Fibroblast of skin of left quadriceps (primary cell): ENCODE results near the gene TBC1D2B.

Experiments used
- DNase-seq, 2 experiments: peaks; one replicate each; pipeline ENCODE4 v3.0.0-alpha.2; 2013; ENCODE audit warnings: low read depth in 2 of 2

TBC1D2B gene

DNA sequence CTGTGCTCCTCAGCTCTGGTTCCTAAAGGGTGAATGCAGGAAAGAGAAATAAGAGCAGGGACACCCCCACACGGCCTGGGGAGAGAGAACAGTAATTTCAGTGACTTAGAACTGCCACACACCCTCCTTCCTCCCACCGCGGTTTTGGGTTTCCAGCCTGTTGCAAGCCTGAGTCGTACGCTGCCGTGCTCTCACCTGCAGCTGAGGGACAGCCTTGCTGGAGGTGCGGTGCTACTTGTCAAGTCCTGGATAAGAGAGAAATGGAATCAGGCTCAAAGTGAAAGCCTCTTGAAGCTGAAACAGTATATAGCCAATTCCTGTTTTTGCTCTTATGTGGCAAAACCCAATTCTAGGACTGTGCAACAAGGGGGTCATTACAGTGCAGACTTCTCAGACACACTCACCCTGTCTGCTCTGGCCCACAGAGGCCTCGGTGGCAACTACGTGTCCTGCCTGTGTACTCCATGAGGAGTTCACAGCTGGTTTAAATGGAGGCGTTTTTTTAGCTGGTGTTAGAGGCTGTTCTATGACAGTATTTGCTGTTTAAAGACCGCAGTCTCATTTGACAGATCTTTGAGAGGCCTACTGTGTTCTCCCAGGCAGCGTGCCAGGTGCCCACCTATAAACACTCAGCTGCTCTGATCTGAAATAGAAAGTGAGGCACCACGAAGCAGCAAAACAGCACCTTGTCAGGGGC is 42.9 kb downstream of the TBC1D2B start:
- no peak for DNase-seq

DNA sequence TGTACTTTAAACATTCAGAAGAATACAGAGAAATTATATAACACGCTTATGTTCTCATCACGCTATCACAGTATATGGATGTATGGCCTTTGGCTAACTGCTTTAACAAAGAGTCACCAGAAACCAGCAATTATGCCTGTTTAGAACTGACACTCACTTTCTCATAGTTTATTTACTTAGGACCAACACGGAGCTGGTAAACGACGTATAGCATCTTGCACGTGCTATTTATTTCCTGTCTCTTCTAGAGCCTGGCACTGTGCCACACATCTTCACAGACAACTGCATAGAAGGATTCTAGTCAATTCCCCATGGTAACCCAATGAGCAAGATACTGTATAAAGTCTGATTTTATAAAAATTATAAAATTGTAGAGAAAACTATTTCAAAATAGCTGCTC is 43.6 kb downstream of the TBC1D2B start:
- DNase-seq: peak; percentile 17 to 26

DNA sequence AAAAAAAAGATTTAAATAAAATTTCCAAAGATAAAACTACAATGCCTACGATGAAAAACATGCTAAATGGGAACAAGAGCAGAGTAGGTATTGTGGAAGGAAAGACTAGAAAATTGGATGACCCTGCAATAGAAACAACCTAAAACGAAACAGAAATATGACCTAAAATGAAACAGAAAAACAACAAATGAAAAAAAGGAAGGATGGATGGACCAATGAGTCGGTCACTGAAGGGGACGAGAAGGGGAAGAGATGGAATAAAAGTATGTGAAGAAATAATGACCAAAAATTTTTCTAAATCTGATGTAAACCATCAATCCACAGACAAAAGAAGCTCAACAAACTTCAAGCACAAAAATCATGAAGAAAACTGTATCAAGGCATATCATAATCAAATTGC is 44.8 kb downstream of the TBC1D2B start:
- no peak for DNase-seq

DNA sequence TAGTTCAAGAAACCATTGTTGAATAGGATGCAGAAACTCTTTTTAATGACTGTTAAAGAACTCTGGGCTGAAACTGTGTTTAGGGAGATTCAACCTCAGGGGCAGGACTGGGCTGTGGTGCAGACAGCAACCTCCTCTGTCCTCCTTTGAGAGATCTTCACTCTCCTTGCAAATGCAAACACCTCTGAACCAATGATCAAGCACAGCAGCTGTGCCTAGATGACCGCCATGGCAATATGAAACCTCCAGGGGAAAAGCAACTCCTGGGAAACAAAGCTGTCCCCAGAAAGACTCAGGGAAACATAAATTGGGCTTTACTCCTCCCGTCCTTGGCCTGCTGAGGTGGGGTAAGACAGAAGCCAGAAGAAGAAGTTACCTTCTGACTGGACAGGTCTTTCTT is 52.6 kb downstream of the TBC1D2B start:
- DNase-seq: no peak

DNA sequence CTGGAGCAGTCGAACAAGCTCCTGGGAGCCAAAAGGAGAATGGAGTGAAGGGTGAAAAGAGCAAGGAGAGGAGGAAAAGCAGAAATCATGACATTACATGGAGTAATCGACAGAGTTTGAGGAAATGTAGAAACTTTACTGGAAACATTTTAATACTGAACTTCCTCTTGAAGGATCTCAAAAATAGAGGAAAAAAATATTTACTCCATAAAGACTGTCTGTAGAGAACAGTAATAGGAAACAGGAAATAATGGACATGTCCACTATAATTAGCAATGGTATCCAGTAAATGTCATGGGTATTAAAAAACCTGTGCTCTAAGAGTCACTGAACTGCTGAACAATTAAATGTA is 53.0 kb downstream of the TBC1D2B start:
- DNase-seq: no peak

DNA sequence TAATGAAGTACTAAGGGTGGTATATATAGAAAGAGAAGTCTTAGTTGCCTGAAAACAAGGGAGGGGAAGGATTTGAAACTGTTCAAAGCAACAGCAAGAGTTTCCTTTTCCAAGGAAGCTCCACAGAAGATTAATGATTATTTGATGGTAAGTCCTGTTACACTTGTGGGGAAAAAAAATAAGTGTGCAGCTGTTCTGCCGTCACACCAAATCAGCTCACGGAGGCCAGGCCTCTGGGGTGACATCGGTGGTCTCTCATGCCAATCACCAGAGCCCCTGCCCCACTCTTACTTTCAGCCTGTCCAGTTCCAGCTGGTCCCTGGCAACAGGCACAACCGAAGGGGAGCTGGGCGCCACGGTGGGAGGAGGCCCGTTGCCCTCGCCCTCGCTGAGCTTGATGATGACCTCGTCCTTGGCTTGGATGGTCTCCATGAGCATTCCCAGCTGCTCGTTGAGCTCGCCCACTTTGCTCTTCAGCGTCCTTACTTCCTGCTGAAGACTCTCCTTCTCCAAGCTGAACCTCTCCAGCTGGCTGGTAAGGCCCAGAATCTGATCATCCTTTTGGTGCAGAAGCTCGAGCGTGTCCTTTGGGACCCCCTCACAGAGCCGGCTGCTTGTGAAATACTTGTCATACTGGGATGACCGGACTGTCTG is 53.5 kb downstream of the TBC1D2B start:
- DNase-seq: no peak

GRCh38 chr15:78023081-78023665 is 54.3 kb downstream of the TBC1D2B start:
- no peak for DNase-seq

DNA sequence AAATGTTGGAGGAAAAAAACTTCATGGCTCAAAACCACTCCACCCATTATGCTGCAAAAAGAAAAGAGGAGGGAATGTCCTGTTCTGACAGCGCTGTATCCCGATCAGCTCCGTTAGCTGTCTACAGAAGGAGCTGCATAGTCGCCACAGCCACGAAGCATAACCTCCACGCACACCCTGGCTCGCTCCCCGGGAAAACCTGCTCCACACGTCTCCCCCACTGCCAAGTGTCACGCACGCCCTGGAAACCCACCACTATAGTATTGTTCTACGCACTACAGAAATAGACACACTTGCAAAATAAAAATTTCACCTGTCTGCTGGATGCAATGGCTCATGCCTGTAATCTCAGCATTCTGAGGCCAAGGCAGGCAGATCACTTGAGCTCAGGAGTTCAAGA is 55.8 kb downstream of the TBC1D2B start:
- DNase-seq: no peak

DNA sequence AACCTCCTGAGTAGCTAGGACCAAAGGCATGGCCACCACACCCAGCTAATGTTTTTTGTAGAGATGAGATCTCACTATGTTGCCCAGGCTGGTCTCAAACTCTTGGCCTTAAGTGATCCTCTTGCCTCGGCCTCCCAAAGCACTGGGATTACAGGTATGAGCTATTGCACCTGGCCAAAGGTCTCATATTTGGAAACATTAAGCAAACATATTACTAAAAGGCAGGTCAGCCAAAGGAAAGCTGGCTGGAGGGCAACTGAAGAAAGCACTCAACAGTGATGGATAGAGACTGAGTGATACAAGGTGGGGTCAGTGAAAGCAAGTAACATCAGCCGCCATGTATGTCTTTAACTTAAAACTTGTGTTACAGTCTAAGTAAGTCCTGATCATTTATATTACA is 57.5 kb downstream of the TBC1D2B start:
- DNase-seq: no peak

- no peak for DNase-seq
Measured at GRCh38 chr15:78018946-78019644, 58.4 kb downstream of the TBC1D2B start.

- DNase-seq: no peak
Measured at GRCh38 chr15:78018445-78018844, 59.1 kb downstream of the TBC1D2B start.

DNA sequence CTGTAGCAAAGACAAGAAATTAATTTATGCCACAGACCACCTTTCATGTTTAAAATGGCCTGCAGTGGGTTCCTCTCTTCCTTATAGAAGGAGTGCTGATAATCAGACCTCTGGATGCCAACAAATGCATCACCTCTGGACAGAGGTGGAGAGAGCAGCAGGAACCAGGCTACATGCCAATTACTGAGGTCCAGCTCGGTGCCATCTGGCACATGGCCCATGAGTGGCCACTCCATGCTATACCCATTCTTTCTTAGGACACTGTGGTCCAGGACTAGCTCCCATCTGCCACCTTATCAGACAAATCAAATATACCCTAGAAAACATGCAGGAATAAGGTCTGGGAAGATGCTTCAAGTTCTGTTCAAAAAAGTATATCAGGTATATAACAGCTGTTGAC is 60.7 kb downstream of the TBC1D2B start:
- no peak for DNase-seq

DNA sequence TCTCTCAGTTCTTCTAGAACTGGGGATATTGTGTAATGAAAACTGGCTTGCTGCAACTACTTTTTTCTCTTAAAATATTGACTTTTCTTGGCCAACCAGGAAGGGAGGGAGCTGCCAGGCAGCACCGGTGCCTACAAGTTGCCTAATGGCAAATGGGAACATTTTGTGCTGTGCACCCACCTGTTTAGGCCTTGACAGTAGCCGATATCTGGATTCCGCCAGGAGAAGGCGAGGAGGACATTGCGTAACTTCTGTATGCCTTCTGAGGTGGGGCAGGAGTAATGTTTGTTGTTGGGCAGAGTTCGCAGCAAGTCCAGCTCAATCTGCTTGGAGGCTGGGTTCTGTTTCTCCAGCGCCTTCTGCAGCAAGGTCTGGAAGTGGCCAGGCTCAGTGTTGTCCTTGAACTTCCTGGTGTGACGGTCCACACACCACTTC is 64.9 kb downstream of the TBC1D2B start:
- DNase-seq: no peak

DNA sequence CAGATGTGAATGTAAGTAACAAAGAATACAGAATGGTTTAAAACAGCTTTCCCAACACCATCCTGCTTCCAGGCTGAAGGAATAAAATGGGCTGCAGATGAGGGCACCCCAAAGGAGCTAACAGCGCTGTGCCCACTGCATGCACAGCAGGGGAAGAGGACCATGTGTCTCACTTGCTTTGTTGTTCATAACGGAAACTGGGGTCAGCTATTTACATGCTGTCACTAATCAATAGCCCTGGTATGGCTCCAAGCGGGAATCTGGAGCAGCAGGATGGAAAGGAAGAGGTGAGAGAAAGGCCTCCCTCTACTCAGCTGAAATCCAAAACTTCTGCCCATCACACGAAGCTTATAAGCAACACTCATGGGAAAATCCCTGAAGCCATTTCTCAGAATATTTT is 67.4 kb downstream of the TBC1D2B start:
- DNase-seq: no peak

DNA sequence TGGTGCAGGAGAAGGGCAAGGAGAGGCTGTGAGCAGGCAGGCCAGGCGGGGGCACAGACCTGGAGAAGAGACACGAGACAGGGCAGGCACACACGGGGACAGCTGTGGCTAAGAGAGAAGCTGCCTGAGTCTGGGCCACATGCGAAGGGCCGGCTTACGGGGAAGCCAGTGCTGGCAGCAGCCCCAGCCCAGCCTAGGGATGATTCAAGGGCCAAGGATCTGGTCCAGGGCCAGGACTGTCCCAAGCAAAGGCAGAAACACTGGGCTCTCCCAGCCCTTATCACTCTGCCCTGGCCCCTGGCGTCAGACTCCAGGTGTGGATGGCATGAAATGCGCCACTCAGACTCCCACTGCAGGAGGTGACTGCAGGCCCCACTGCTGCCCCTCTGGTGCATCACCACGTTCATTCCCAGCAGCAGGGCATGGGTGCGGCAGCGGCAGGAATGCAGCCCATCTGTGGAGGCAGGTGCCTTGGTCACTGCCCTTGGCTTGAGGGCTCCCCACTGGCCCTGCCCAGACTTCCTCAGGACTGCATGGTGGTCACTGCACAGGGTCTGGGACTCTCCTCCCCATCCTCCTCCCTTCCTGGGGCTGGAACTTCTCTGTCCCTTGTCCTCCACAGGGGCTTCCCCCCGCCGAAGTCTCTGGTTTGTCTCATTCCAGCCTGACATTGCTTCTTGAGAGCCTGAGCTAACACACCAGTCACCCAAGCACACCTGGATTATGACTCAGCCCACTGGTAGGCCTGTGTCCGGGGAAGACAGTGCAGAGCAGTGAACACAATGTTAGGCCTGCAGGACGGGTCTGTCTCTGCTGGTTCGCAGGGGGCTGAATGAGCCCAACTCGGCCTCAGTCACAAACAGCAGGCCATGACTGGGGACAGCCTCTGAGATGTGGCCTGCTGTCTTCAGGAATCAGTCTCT is 69.3 kb downstream of the TBC1D2B start:
- peak; percentile 4 to 10 for DNase-seq

GRCh38 chr15:78007211-78007931 is 70.1 kb downstream of the TBC1D2B start:
- no peak for DNase-seq

DNA sequence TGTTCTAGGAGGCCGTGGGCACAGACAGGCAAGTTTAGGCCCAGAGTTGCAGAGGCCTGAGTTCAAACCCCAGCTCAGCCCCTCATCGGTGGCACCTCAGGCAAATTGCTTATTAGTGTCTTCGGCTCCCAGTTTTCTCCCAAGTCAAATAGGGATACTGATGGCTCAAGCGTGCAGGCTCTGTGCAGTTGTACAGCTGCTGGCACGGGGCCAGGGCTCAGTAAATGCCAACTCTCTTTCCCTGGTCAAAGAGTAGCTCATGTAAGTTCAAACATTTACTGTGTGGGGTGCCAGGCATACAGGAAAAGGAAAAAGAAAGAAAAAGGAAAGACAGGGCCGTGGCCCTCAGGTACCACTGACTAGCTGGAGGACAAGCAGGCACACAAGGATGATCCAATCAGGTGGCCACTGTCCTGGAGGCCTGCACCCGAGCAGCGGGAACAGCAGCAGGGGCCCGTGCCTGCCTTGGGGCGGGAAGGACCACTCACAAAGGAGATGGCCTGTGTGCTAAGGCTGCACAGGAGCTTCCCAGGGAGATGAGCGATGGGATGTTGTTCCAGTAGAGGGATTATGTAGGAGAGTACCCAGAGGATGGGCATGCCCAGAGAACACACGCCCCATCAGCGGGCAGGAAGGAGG is 70.8 kb downstream of the TBC1D2B start:
- DNase-seq: no peak

DNA sequence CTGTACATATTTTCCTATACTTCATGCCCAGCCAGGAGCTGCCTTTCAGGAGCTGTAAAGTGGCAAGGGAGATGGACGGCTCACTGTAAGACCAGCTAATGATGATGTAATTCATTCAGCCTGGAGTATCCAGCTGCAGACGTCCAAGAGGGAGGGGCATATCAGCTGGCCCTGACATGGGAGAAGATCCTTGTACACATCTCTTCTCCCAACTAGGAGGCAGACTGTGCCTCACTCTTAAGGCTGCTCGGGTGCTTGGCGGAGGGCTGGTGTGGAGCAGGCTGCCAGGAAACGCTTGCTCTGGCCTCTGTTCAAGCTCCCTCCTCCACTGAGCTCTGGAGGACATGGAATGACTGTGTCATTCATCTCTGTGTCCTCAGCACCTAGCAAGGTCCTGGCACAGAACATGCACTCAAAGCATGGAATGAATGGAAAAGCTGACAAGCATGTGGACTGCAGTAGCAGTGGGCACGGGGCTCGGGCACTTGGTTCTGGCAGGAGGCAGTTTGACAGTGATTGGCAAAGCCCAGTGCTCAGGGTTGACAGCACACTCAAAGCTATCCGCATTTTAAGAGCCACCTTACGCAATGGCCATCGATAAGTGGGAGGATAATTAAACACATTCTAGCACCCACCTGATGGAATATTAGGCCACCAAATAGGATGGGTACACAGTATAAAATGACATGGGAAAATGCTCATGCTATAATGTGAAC is 72.4 kb downstream of the TBC1D2B start:
- DNase-seq: peak; percentile 64 to 65

DNA sequence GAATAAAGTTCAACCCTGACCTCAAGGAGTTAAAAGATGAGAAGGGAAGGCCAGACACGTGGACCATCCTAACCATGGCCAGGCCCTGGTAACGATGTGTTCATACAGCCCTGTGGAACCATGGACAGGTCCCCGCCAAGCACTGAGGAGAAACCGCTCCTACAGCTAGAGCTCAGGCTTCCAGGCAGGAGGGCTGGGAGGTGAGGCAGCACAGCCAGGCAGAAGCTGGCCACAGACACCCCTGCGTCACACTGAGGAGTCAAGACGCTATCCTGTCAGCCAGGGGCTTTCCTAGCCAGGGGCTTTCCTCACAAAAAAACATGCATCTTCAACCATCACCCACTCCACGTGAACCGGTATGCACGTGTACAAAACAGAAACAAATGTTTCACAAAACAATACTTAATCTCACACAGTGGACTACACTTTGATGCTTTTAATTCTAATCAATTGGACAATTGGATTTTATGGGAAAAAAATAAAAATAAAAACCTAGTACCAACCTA is 73.2 kb downstream of the TBC1D2B start:
- no peak for DNase-seq
